GM12801 (cell line): ENCODE measurements around the gene INHBA.

Source experiments
- TF ChIP-seq, protein P1 (sequence below): IDR thresholded peaks from one replicate; pipeline ENCODE4 v1.5.1; 2011; ENCODE audit warnings: control low read depth; ENCODE audit not compliant: insufficient read length; ENCODE audit errors: extremely low read depth

The INHBA gene

DNA sequence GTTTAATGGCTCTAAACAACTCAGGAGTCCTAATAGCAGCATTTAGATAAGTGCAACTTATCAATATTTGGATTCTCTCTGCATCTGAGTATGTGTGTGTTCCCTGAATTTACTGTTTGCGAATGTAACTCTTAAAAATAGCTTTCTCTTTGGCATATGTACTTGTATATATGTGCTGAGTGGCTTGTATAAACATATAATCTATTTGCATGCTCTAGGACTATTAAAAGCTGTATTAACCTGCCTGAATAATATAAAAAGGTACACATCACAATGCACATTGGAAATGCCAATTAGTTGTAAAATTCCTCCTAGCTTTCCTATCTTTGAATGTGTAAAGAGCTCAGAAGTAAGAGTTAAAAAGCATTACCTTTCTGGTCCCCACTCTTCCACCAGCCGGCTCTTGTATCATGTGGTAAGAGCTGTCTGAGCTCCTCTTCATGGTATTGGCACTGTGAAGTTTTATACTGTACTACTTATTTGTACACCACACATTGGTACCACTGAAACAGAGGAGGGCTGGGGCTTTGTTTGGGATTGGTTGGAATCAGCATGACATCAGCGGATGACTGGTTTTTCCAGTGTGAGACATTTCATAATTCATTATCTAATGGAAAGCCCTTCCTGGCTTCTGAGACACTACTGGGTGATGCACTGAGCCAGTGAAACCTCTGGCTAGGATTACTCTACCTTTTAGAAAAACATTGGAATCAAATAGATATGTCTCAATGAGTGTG is at the start of gene INHBA:
INHBA (minus strand) TSS at position 456 of the 737 bp plus-strand sequence. CDS start 2,716 bp downstream, outside the sequence.
- TF ChIP-seq, protein P1, sequence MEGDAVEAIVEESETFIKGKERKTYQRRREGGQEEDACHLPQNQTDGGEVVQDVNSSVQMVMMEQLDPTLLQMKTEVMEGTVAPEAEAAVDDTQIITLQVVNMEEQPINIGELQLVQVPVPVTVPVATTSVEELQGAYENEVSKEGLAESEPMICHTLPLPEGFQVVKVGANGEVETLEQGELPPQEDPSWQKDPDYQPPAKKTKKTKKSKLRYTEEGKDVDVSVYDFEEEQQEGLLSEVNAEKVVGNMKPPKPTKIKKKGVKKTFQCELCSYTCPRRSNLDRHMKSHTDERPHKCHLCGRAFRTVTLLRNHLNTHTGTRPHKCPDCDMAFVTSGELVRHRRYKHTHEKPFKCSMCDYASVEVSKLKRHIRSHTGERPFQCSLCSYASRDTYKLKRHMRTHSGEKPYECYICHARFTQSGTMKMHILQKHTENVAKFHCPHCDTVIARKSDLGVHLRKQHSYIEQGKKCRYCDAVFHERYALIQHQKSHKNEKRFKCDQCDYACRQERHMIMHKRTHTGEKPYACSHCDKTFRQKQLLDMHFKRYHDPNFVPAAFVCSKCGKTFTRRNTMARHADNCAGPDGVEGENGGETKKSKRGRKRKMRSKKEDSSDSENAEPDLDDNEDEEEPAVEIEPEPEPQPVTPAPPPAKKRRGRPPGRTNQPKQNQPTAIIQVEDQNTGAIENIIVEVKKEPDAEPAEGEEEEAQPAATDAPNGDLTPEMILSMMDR = no peak

DNA sequence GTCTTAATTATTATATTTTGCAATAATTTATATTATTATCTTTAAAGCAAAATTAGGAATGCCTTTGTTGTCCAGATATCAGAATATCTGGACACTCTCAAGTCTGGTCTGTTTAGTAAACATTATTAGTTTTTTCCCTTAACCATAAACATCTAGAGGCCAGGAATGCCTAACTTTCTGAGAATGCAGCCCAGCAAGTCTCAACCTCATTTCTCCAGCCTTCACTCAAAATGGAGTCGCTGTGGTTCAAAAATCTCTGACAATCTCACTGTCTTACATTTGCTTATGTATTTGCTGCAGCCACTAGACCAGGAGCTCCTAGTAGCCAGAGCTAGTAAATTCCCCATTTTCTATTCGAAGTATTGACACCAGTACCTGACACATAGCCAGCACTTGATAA is 49.7 kb upstream of the INHBA start:
- TF ChIP-seq, protein P1 = no peak

DNA sequence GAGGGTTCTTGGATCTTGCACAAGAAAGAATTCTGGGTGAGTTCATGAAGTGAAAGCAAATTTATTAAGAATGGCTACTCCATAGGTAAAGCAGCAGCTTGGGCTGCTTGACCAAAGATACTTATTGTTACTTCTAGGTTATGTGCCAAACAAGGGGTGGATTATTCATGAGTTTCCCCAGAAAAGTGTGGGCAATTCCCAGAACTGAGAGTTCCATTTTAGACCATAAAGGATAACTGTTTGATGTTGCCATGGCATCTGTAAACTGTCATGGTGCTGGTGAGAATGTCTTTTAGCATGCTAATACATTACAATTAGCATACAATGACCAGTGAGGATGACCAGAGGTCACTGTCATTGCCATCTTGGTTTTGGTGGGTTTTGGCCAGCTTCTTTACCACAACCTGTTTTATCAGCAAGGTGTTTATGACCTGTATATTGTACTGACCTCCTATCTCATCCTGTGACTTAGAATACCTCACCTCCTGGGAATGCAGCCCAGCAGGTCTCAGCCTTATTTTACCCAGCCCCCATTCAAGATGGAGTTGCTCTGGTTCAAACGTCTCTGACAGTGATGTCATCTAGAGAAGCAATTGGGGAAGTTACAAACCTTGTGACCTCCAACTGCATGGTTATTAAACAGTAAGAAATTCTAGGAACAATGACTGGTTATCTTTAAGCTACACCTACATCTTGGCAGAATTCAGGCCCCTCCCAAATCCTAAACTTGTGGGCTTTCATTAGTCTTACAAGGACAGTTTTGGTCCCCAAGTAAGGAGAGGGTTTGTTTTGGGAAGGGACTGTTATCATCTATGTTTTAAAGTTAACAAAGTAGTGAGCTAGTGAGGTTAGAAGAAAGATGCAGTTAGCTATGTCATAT is 48.0 kb upstream of the INHBA start:
- TF ChIP-seq, protein P1 = no peak

- TF ChIP-seq, protein P1 = no peak
Observed at GRCh38 chr7:41747961-41748360, 45.1 kb upstream of the INHBA start.

DNA sequence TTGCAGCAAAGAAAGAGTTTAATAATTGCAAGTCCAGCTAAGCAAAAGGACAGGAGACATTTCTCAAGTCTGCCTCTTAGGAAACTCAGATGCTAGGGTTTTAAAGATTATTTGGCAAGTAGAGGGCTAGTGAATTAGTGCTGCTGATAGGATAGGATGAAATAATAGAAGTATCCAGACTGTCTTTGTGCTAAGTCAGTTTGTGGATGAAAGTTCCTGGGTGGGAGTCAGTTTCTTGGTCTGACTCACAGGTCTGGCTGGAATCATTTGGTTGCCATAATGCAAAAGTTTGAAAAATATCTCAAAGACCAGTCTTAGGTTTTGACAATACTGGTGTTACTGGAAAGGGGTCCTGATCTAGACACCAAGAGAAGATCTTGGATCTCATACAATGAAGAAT is 42.6 kb upstream of the INHBA start:
- TF ChIP-seq, protein P1 = no peak

GRCh38 chr7:41744161-41744560 is 41.3 kb upstream of the INHBA start:
- TF ChIP-seq, protein P1 = no peak

DNA sequence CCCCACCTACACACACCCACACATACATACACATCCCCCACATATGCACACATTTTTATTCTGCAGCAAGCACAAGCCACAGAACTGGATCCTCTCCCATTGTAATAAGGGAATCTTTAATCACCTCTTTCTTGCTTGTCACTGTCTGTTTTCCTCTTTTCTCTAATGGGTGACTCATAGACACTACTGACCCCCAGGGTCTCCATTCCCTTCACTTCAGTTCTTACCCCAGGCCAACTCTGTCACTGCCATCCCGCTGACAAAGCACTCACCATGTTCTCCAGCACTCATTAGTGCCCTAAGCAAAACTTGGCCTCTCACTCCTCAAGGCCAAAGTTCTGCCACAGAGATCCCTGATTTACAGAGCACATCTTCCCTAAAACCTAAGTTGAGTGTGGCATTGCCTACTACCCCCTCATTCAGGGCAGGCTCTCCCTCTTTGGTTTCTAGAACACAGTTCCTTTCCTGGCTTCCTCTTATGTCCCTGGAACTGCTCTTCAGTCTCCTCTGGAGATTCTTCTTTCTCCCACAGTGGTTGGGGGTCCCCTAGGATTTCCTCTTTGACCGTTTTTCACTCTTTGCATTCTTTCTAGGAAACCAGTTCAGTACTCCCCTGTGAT is 39.6 kb upstream of the INHBA start:
- TF ChIP-seq, protein P1 = no peak
